Measurements from ENCODE around the gene GRID2. TPM values are rescaled to one million over a fixed set of nuclear protein-coding genes. Genes with fewer than 3 reads are reported as not detected.
"Not testable (repeated sequence)": the region's sequence is repeated elsewhere in the genome, so short reads cannot be mapped to it uniquely, and the experiment has no call there.

GRID2 gene
- polyA plus RNA-seq, 3 donors, result 2.2 to 5.5 (median 3.3) TPM

DNA sequence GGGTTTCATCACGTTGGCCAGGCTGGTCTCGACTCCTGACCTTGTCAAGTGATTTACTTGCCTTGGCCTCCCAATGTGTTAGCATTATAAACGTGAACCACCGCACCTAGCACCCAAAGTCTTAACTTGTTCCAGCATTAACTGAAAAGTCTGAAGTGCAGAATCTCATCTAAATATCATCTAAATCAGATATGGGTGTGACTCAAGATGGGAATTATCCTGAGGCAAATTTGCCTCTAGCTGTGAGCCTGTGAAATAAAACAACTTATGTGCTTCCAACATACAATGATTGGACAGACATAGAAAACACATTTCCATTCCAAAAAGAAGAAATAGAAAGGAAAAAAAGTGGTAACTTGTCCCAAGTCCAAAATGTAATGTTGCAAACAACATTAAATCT lies 883.7 kb downstream of the GRID2 start:
- DNase-seq, result no peak

DNA sequence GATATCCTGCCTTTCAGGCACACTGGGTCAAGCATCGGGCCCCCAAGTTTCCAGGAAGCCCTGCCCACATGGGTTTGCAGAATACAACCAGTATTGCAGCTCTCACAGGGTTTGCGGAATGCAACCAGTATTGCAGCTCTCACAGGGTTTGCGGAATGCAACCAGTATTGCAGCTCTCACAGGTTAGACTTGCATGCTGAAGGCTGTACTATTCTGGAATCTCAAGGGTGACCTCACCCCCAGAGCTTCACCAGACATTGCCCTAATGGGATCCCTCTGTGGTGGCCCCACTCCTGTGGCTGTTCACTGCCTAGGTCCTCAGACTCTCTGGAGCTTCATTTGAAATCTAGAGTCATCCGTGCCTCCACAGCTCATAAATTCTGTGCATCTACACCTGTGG lies 884.1 kb downstream of the GRID2 start:
- DNase-seq, result no peak

DNA sequence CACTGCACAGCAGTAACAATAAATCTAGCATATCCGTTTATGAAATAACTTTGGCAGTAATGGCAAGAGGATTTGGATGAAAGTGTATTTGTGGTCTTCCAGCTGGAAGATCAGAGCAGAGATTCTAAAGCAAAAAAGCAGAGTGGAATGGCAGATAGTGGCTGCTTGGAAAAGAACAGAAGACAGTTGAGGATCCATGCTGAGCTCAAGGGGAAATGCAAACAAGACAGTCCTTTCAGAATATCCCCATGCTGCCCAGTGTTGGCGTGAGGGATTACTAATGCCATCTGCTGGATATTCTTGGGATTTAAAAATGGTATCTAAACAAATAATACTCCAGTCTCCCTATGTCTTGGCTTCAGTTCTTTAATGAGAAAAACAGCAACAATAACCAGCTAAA lies 895.7 kb downstream of the GRID2 start:
- DNase-seq, result peak; percentile 54

DNA sequence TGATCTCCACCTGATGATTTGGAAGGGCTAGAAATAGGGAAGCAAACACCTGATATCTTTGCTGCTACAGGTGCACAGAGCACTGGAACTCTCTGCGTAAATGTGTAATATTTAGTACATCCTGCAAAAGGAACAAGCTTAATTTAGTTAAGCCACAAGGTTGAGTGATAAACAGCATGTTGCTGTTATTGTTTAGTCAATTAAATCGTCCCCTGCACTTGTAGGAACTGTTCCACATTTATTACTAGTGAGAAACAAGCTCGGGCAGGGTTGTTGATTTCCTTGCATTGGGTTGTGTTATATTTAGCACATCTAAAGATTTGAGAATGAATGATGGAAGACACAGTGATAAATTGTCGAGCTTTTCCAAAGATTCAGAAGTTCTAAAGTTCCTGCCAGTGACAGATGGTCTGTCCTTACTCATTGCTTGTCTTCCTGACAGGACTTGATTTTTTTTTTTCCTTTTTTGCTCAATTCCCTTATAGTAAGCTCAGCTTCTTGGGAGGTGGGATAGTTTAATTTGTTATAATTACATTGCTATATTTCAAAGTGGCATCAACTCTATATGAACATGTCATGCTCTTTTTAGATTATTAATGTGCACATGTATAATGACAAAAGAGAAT lies 897.8 kb downstream of the GRID2 start:
- no peak for DNase-seq

DNA sequence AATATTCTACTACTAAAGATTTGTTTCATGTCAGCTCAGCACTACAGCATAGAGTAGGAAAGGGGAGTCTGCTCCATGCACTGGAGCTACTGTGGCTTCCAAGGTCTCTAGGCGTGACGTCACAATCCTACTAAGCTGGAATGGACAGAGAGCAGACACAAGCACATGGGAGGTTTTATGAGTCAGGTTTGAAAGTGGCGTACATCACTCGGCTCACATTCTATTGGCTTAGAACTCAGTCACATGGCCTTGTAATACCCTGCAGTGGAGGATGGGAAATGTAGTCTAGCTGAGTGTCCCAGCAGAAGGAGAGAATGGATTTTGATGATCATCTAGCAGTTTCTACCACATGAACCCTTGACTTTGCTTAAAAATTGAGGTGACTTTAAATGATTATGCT lies 899.9 kb downstream of the GRID2 start:
- no peak for DNase-seq

DNA sequence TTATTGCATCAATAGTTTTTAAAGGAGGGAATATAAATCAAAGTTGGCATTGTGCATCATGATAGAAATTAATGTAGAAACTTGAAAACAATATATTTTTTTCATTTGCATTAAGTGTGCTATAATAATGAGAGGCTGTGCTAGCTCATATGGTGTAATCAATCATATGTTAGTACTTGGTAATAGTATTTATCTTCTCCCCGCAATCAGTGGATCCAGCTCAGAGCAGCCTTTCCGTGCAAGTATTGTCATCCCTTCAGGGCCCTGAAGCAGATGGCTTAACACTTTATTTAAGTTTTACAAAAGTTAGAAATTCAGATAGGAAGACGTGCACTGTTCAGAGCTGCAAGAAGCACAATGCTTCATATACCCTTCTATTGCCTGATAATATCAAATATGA lies 908.5 kb downstream of the GRID2 start:
- DNase-seq, result no peak

DNA sequence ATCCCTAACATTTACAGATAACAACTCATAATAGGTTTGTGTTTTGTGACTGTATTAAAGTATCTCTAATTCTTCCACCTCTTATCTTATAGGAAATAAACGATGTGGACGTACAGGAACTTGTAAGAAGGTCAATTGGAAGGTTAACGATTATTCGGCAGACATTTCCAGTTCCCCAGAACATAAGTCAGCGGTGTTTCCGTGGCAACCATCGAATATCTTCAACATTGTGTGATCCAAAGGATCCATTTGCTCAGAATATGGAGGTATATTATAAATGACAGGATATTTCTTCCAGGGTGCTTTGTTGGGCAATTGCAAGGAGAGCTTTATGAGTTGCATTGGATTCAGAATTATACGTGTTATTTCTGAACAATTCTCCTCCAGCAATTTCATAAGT lies 912.9 kb downstream of the GRID2 start:
- DNase-seq, result no peak

DNA sequence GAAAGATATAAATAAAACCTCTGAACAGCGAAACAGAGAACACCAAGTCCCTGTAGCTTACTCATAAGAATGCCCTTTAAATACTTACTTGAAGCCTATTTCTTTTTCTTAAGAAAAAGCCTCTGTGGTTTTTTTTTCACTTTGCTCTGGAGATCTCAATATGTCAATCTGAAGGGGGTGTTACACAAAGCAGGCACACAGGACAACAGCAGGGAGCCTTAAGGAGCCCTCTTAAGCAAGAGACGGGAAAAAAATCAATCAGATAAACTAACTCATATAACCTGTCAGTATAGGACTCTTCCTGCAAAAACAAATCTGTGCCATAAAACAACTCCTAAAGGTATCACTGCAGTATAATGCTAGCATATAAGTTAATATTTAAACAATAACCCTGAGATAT lies 913.7 kb downstream of the GRID2 start:
- DNase-seq, result no peak

DNA sequence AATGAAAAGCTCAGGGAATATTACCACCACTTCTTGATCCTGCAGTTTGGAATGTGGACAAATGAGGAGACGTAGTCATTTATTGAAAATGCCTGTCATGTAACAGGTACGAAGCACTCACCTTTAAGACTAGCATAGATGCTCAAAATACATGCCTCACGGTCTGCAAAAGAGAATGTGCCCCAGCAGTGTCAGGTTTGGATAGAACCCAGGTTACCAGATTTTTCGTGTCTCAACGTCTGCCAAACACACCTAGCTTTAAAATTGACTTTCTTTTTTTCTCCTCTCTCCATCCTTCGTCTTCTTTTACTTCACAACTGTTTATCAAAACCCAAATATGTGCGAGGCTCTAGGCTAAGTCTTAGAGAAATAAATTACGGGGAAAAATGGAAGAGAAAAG lies 918.0 kb downstream of the GRID2 start:
- DNase-seq, result no peak

DNA sequence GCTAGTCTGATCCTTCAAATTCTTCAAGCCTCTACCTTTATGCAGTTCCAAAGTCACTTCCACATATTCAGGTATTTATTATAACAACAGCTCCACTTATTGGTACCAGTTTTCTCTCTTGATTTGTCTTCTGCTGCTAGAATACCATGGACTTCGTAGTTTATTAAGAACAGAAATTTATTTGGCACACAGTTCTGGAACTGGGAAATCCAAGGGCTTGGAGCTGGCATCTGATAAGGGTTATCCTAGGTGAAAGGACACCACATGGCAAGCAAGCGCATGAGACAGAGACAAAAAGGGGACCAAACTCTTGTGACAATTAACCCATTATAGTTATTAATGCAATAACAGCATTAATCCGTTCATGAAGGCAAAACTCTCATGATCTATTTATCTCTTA lies 924.3 kb downstream of the GRID2 start:
- no peak for DNase-seq

DNA sequence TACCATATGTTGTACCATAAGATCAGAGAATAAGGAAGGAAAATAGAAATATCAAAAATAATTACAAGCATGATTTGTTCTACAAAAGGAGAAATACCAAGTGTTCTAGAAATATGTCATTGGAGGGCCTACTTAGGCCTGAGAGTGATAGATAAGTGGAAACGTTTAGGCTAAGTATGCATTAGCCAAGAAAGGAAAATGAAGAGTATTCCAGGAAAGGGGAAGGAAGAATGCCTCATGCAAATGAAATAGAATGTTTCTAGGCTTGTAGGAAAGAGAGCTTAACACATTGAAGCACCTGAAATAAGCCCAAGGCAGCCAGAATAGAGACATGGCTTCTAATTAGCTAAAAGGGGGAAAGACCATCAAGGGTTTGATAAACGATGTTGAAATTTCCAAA lies 929.1 kb downstream of the GRID2 start:
- DNase-seq, result no peak

DNA sequence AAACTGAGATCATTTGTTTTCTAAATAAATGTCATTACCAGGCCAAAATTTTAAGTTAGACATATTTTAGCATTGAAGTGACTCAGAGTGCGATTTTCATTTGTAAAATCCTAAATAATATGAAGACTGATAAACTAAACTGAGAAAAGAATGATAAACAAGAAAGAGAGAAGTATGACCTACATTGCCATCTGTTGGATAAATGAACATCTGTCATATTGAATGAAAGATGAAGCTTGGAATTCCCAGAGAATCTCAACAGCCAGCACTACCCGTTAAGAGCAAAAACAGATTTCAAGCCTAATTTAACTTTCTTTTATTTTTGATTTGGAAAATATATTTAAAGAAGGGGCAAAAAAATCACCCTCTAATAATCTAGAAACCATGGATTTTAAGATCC lies 933.8 kb downstream of the GRID2 start:
- no peak for DNase-seq

DNA sequence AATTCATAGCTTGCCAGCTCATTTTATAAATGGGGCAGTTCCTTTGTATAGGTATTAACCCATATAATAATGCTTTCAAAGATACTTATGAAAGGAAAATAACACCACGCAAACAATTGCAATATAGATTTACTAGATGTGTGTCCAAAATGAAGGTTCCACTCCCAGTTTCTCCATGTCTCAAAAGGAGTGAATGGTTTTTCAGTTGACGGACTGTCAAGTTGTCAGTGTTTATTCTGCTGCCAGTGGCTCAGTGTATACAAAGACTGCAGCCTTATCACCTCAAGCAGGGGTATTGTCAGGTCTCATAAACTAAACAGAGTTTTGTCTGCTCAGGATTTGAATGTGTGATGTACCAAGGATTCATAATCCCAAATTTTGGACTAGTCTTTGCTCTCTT lies 939.5 kb downstream of the GRID2 start:
- no peak for DNase-seq

DNA sequence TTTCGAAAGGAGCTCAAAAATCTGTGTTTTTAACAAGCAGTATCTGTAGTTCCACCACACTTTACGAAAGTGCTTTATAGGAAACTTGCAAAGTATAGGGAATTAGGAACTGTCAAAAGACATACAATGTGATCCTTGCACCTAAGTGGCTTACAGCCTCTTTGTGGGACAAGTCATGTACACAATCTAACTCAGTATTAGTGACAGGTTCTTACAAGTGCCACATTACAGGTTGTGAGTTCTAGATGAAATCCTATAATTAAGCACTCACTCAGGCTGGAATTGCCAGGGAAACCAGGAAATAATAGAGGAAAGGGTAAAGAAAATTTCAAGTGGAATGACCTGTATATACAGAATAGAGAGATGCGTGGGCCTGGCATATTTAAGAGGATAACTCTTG lies 957.4 kb downstream of the GRID2 start:
- DNase-seq, result no peak

DNA sequence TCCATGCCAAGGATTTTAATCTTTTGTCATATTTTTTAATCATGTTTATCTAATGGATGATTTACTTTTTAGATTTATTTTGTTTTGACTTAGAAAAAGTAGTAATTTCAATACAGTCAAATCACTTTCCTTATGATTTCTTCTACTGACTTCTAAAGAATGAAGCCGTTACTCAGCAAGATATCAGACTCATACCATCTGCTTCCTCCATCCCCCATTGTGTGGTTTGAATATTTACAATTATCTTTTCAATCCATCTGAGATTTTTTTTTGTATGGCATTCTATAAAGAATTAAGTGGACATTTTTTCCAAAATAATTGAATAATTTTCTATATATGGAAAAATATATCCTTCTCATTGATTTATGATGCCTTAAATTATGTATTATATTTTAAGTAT lies 959.4 kb downstream of the GRID2 start:
- DNase-seq, result no peak

DNA sequence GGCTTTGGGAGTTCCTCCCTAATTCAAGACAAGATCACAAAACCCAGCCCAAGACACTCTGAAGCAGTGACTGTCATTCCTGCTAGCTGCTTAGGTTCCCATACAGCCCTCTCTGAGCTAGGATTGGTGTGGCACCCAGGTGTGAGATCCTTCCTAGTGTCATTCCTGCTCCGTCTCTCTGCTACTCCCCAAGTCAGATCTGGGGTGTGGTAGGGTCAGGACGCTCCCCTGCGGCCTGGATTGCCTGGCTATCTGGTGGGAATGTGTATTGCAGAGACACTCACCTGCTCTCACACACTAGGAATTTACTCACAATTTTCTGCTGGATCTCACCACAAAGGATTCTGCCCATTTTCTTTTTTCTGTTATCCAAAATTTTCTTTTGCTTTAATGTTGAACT lies 964.0 kb downstream of the GRID2 start:
- no peak for DNase-seq

DNA sequence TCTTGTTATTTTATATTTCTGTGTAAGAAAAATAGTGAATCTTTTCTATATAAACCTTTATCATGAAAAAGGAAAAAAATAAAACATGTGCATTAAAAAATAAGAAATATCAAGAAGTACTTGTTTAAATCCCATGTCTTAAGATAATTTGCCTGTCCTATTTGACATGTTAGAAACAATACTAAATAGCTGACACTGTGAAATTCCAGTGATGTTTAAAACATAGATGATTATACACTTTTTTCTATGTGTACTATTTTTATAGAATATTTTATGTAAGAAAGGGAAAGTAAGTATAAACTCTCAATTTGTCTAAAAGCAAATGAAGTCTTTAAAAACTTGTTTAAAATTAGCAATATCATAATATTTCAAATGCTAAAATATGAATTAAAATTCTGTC lies 981.6 kb downstream of the GRID2 start:
- DNase-seq, result no peak

DNA sequence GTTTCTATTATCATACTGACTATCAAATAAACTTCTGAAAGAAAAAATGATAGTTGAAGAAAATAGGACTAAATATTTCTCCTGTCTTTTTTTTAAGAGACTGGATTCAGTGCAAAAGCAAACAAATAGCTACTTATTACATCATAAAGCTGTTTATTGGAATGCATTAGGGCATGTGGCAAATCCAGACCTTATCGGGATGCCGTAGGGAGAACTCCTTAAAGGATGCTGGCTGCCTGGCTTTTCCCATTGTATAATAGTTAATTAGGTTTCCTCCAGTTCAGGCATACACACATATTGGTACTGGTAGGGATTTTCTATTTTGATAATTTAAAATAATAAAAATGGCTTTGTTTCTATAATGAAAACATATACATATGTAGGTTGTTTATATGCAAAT lies 985.5 kb downstream of the GRID2 start:
- DNase-seq, result no peak

DNA sequence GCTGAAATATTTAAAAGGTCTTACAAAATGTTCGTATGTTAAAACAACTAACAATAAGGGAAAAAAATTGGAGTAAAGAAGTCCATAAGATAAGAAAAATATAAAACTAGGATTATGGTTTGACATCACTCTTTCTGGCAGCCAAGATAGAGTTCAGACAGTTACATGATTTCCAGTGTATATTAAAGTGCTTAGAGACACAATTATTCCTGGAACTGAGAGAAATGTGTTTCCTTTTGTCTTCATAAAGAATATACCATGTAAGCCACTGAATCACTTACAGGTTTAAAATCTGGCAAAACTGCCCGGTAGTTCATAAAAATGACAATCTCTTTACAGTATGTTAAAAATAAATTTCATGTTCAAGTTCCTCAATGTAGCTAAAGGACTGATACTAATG lies 986.1 kb downstream of the GRID2 start:
- no peak for DNase-seq

DNA sequence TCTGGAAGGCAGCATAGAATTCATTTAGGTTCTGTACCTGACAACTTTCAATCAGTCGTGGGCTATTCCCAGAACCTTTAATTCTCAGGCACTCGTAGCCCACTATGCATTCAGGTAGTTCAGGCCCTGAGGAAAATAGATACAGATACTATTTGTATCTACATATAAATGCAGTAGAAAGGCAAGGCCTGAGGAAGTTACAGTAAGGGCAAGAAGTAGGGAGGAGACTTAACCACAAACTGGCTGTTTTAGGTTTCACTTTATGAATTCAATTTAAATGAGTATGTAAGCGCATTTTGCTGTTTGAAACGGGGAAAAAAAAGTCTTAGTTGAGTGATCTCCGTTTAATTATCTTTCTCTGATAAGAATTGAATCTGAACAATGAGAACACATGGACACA lies 995.4 kb downstream of the GRID2 start:
- DNase-seq, result no peak

DNA sequence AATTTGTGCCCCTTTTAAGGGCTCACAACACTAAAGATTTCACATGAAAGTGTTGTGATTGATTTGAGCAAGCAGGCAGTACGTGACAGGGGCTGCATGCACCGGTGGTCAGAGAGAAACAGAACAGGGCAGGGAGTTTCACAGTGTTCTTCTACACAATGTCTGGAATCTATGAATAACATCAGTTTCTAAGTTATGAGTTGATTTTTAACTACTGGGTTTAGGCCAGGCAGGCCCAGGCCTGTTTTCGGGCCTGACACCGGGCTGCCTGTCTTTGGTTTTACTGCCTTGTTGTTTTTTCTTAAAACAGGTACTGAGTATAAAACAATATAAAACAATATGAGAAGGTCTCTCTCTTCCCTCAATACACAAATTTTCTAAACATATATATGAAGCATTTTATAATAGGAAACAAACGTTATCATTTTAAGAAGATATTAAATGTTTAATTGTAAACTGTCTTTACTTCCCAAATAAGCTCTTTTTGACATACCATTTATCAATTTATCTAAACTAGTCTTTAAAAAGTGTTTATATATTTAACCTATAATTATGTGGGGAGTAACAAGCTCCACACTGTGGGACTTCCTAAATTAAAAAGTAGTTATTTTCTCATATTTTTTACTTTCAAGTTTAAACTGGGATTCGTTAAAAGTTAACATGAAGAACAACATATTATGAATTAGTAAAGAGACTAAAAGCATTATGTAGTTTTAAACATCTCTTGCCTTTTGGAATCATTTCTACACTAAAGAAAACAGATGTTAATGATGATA lies 997.2 kb downstream of the GRID2 start:
- not testable (repeated sequence) for DNase-seq

DNA sequence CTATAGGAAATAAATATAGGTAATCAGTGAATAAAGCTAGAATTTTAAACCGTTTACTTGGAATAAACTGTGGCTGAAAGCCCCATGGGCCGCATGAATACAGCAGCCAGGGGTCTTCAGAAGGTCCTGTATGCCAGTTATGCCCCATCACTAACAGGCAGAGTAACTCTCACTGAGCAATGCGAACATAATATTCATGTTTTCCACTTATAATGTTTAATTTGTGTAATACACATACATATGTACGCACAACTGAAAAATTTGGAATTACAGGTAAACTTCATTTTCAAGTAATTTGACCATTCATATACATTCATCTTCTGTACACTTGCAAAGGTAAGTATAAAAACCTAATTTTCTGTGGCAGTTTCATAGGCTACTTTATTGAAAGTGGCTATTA lies 998.5 kb downstream of the GRID2 start:
- DNase-seq, result no peak

DNA sequence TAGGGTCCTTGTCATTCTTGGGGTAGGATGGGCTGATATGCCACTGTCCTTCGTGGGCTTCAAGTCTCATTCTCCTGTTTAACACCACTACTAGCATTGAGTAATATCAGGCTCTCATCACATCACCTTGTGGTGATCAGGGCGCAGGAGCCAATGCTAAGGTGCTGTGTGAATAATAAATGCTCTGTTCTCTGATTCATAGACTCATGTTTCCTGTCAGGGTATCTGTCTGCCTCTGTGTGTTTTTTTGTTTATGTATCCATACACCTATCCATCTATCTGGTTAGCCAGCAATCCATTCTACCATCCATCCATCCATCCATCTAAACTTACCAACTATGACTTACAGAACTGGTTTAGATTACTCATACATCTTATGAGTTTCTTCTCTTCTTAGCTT lies 999.7 kb downstream of the GRID2 start:
- DNase-seq, result no peak

DNA sequence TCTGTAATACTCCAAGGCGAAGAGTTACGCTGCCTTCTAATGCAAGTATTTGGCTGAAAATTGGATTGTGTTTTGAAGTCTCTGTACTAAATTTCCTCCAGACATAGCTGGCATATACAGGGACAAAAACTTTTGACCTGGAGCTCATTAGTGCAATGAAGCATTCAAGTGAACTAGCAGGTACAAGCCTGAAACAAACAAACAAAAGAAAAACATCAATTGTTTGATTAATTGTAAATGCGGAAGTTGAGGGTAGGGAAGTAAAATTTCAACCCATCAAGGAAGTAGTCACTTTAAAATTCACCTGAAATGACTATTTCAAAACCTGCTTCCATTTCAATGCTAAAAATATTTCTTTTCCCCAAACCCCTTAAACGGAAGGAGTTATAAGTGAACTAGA lies 1008.5 kb downstream of the GRID2 start:
- DNase-seq, result no peak
